GM18873 (cell line): ENCODE data around the gene KIF5A.

Source experiments
- ATAC-seq: cut with Tn5 transposase; IDR thresholded peaks from one replicate; pipeline ENCODE4 v1.9.1; 2021; ENCODE audit warnings: mild to moderate bottlenecking, moderate library complexity, moderate number of reproducible peaks; ENCODE audit not compliant: unreplicated experiment, low FRiP score

Gene KIF5A

DNA sequence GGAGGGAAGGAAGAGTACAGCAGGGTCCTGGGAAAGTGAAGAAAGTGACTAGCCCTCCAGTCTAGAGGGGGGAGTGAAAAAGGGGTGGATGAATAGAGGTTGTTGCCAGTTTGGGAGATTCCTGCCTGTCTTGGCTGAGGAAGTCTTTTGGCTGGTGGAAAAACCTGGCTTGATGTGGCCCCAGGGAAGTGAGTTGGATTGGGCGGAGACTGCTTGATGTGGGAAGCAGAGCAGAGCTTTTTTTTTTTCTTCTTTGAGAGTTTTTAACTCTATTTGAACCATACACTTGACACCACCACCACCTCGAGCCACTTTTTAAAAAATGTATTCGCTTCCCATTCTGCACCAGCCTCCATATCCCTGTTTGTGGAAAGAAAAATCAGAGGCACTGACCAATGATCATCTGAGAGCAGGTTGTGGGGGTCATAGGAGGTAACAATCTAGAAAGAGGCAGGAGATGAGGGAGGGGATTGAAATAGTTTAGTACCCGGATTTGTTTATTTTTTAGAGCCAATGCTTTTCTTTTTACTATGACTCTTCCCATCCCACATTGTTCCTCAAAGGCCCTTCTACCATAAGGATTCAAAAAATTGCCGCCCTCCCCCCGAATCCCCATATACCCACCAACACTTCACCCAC, 54.1 kb downstream of the KIF5A start:
- no peak for ATAC-seq

DNA sequence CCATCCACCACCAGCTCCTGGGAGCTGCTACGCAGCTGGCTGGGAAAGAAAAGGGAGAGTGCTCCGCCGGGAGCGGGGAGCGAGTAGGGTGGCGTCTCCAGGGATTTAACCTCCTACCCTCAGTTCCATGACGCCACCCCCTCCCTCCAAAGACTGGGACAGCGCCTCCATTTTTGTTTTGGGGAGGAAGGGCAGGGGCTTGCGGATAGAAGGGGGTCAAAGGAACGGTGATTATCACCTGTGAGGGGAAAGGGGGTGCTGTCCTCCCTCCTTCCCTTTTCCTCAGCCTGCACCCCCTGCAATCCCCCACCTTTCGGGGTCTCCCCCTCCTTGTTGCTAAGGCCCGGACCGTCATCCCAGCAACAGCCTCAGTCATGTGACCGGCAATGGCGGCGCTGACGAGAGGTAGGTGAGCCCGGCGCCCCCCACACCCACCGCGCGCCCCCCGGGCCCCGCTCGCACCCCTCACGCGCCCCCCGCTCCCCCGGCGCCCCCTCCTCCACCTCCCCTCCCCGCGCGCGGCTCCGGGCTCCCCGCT, 54.7 kb downstream of the KIF5A start, which contains the start of gene DTX3:
TSS of gene DTX3 (plus strand) at position 371 of the 538 bp plus-strand sequence. CDS start 1,694 bp downstream, outside the sequence.
- ATAC-seq = no peak

DNA sequence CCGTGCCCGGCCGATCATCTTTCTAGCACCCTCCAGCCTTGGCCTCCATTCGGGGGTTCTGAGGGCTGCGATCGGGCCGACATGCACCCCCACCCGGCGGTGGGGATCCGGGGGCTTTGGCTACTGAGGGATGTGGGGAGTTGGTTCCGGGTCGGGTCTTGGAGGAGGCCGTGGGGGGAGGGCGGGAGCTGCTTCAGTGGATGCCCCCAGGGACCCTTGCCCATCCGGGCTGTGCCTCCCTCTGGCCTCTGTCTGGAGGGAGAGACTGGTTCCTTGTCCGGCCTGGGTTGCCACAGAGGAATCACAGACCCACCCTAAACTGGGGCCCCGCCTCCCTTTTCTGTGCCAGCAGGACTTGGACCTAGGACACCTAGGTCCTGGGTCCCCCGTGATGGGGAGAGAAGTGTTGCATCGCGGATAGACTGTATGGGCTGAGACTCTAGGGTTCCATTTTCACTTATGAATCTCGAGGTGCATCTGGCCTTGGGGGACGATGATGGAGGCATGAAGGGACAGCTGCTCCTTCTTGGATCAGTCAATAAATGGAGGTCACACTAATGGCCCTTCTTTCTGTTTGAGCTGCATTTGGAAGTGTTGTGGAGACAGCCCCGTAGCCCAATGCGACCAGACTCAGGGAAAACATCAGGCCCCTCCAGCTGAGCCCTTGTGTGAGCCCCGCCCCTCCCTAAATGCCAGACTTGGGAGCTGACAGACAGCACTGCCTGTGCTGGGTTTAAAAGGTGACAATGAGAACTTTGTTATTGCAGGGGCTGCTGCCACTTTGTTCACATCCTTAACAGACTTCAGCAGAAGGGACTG, 55.4 kb downstream of the KIF5A start:
- ATAC-seq = no peak

DNA sequence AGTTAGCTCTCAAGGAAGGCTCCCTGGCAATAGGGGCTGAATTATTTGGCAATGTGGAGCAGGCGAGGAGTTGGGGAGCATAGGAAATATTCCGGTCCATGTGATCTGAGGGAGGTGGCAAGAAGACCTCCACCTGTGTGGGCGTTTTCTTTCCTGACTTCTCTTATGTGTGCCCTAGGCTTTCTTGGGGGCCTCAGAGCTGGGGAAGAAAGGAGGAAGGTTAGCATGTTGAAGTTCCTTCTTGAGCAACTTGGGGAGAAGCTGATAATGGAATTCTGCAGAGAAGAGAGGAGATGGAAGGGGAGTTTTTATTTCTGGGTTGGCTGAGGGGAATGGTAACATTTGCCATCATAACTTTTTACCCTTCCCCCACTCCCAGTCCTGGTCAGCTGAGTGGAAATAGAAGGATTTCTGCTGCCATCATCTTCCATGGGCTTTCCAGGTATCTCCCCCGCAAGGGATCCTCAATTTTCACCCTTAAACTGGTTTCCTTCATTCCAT, 56.0 kb downstream of the KIF5A start:
- no peak for ATAC-seq

DNA sequence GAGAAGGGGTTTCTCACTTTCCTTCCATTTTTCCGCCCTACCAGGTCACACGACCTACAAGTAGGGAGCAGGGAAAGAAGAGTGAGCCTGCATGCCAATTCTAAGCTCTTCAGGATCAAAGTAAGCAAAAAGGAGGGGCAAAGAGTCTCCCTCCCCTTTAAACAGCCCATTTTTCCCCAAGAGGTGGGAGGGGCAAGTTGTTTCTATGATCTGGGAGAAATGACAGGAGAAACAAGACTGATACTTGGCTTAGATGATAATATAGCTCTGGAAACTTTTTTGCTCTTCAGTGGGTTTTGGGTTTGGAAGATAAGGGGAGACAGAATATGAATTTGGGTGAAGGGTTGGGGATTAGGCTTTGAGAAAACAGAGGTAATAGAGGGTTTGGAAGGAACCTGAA, 56.6 kb downstream of the KIF5A start:
- ATAC-seq = no peak

DNA sequence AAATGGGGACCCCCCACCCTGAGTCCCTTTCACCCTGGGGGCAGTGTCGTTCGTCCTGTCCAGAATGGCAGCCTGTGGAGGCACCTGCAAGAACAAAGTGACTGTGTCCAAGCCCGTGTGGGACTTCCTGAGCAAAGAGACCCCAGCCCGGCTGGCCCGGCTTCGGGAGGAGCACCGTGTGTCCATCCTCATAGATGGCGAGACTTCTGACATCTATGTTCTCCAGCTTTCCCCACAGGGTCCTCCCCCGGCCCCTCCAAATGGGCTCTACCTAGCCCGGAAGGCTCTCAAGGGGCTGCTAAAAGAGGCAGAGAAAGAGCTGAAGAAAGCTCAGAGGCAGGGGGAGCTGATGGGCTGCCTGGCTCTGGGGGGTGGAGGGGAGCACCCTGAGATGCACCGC, 57.0 kb downstream of the KIF5A start:
- no peak for ATAC-seq

DNA sequence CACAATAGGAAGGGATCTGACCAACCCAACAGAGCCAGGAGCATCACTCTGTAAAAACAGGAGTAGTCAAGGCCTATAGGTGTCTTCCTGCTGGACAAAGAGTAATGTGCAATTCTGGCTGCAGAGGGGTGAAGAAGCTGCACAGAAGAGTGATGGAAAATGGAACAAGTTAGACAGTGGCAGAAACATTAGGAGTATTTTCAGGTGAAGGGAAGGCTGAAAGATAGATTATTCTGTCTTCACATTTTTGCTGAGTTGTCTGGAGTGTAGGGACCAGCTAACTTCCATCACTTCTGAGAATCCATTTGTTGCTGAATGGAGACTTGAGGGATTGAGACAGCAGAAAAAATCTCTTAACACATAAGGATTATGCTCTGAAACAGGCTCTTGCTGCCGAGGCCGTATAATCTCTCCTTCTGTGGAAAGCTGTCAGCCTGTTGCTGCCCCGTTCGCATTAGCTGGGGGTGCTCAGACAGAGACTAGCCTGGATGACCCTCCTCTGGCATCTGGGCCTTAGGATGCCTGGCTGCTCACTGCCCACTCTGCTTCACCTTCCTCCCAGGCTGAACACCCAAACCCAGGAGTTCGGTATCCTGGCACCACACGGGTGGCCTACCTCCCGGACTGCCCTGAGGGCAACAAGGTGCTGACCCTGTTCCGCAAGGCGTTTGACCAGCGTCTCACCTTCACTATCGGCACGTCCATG, 58.3 kb downstream of the KIF5A start:
- no peak for ATAC-seq

DNA sequence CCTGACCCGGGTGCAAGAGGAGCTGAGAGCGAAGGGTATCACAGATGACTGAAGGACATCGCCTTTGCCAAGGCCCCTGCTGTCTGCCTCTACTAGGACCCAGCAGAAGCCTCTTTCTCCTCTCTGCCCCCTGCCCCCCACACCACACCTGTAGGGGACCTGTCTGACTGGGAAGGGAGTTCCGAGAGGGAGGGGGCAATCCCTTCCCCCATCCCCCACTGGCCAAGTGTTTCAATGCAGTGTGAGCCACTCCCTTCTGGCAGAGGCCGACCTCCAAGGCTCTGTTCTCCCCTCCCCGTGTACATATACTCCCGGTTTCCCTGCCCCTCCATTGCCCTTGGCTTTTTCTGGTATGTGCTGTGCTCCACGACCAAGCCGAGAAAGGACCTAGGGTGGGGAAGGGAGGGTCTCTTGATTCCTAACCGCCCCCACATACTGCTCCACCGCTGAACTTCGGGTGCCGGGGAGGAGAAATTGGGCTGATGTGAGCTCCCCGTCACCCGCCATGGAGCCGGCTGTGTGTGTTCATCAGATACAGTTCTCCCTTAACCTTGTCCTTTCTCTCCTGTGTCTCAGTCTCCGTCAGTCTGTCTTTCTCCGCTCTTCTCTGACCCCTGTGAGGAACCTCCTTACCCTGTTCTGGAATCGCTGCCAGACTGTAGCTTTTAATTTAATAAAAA, 59.4 kb downstream of the KIF5A start:
- ATAC-seq = no peak

DNA sequence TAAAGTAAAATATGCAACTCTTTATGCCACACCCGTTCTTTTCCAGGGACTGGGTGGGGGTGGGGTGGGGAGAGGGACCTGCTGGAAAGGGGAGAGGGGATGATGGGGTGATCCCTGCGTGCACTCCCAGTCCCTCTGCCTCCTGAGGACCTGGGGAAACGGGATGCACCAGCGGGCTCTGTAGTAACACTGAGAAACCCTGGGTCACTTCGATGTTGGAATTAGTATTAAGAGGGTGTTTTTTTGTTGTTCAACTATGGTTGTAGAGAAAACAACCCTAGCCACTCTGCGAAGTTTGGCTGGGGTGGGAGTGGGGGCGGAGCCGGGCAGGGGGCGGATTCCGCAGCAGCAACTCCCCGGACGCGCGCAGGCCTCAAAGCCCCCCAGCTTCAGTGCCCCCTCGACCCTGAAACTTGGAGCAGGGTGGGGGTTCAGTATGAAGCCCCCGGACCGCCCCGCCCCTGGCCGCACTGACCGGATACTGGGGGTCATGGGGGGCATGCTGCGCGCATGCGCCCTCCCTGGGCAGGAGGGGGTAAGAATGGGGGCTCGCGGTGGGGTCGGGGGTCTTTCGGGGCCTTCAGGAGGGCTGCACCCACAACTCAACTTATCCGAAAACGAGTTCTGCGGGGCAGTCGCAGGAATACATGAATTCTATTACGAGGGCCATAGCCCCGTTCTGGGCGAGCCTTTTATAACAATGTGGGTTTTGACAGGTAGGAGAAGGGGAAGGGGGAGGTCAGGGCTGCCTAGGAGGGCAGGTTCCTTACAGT, 60.1 kb downstream of the KIF5A start:
- no peak for ATAC-seq

DNA sequence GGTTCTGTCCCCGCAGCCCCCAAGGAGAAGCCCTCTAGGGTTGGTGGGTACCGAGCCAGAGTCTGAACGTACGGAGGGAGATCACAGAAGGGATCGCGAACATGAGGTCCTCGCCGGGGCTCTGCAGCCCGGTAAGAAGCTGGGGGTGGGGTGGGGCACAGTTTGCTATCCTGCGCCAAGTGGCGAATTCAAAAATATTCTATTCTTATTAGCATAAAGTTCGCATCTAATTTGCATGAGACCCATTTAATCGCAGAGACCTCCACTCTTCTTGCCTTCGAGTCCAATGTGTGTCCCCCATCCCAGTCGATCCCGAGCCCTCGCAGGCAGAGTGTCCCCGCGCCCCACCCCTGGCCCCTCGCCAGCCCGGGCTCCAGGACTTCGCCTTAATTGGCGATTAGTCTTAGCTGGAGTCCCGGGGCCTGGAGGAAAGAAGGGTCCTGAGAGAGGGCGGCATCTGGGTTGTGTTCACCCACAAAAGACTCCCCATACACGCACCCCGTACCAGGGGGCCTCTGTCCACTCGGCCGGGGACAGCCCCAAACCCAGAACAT, 60.8 kb downstream of the KIF5A start:
- ATAC-seq = no peak

DNA sequence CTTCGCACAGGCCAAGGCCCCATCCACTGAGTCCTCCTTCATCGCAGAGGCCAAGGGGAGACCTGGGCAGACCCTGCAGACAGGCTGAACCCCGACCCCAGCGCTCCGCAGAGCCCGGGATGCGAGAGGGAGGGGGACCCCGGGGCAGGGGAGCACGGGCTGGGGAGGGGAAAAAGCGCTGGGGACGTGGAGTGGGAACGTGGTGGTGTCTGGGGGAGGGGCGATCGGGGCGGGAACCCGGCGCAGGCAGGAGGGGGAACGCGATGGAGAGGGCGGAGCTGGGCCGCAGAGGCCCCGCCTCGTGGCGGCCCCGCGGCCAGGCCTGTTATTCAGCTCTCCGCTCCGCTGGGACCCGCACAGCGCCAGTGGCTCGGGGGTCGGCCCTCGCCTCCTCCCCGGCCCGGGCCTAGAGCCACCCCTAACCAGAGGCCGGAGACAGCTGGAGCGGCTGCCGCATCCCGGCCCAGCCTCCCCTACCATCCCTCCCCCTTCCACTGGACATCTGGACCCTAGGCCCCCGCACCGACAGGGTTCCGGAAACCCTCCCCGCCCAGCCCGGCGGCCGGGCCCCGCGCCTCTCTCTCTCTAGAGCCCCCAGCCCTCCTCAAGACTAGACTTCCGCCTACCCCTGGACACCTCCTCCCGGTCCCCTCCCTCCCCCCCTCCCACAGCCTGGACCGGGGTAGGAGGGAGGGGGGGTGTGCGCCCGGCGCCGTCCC, 61.4 kb downstream of the KIF5A start, which contains the start of gene ARHGEF25:
TSS of gene ARHGEF25 (plus strand) at position 328 of the 719 bp plus-strand sequence. CDS start 460 bp downstream, outside the sequence.
- no peak for ATAC-seq

DNA sequence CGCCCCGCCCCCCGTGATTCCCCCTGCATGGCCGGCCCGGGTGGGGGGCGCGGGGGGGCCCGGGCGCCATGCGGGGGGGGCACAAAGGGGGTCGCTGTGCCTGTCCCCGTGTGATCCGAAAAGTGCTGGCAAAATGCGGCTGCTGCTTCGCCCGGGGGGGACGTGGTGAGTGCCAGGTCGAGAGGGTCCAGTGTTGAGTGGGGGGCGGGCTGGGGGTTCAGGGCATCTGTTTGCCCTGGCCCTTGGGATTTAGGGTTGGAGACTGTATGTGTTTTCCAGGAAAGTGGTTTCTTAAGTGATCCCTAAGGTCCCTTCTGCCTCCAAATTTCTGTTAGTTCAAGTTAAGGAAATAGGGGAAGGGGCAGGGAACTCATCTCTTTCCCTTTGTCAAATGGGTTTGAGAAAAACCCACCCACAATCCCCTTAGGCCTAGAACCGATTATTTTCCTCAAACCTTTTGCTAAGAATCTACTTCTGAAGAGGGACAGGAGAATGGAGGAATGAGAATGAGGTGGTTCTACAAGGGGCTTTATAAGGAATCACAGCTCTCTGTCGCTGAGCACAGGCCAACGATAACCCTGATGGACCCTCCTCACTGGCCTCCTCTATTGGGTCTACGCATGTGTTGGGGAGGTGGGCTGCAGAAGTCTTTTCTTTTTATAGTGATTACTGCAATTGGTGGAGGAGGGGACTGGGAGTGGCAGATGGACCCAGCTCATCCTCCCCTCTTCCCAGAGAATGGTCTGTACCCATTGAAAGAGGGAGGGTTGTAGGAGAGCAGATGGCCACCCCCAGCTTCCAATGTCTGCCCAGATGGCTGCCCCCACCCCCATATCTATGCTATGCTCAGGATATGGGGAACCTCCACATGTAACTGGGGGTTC, 62.2 kb downstream of the KIF5A start:
- ATAC-seq = no peak

DNA sequence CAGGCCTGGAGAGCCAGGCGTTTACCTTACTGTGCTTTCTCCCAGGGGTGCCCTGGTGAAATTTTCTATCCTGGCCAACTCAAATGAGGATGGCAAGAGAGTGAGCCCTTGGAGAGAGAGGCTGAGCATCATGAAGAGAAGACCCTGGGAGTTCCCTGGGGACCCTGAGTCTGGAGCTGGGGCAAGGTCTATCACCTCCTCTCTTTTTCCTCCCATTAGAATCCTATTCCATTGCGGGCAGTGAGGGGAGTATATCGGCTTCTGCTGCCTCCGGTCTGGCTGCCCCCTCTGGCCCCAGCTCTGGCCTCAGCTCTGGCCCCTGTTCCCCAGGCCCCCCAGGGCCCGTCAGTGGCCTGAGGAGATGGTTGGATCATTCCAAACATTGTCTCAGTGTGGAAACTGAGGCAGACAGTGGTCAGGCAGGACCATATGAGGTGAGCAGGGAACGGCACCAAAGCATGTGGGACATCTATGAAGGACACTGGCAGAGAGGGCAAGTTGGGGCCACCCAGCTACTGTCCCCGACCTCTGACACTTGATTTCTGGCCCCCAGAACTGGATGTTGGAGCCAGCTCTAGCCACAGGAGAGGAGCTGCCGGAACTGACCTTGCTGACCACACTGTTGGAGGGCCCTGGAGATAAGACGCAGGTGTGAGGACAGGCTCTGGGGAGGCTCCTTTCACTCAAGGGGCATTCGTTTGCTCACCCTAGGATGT, 63.0 kb downstream of the KIF5A start:
- ATAC-seq = no peak

DNA sequence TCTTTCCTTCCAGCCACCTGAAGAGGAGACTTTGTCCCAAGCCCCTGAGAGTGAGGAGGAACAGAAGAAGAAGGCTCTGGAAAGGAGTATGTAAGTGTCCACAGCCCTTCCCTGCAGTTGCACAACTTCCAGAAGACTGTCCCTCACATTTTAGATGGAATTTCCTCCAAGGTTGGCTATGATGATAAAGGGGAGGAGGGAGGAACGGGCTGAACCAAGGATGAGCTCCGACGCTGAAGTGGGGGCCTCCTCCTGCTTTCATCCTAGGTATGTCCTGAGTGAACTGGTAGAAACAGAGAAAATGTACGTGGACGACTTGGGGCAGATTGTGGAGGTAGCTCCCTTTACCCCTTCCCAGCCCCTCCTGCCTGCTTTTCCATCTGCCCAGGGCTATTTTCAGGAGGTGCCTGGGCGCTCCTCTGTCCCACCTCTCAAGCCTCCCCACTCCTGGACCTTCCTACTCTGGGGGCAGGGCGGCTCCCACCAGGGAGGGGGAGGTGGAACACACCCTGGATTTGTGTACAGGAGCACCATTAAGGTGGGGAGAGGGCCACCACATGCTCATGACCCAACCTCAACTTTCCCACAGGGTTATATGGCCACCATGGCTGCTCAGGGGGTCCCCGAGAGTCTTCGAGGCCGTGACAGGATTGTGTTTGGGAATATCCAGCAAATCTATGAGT, 63.7 kb downstream of the KIF5A start:
- ATAC-seq = no peak

DNA sequence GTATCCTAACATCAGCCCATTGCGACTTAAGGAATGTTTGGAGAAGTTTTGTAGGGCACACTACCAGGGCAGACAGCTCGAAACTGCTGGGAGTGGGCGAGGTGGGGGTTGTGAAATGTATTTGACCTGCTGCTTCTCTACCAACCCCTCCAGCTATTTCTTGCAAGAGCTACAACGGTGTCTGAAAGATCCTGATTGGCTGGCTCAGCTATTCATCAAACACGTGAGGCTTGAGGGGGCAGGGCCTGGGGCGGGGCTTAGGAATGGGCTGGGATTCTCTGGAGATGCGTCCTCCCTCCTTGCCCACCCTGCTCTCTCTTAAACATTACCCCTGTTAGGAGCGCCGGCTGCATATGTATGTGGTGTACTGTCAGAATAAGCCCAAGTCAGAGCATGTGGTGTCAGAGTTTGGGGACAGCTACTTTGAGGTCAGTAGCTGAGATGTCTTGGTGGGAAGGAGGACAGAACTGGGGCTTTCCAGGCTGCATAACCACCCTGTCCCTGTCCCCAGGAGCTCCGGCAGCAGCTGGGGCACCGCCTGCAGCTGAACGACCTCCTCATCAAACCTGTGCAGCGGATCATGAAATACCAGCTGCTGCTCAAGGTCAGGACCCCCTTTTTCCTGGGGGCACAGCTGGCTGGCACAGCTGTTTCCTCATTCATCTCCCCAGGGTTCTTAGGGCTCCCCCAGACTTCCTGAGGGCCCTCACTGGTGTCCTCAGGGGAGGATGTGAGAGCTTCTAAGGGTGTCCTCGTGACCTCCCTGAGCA, 64.5 kb downstream of the KIF5A start:
- ATAC-seq = peak; percentile 63
